NCI-H345 treated with DMSO at 0.1 percent for 48 hours (cell line): ENCODE results near the gene MAML1.
"Not testable (repeated sequence)": the region's sequence is repeated elsewhere in the genome, so short reads cannot be mapped to it uniquely, and the experiment has no call there.

ENCODE experiments used
- DNase-seq: peaks from one replicate; lab custom pipeline; 2025; ENCODE audit not compliant: unreplicated experiment; lab: John Stamatoyannopoulos, UW

The MAML1 gene

DNA sequence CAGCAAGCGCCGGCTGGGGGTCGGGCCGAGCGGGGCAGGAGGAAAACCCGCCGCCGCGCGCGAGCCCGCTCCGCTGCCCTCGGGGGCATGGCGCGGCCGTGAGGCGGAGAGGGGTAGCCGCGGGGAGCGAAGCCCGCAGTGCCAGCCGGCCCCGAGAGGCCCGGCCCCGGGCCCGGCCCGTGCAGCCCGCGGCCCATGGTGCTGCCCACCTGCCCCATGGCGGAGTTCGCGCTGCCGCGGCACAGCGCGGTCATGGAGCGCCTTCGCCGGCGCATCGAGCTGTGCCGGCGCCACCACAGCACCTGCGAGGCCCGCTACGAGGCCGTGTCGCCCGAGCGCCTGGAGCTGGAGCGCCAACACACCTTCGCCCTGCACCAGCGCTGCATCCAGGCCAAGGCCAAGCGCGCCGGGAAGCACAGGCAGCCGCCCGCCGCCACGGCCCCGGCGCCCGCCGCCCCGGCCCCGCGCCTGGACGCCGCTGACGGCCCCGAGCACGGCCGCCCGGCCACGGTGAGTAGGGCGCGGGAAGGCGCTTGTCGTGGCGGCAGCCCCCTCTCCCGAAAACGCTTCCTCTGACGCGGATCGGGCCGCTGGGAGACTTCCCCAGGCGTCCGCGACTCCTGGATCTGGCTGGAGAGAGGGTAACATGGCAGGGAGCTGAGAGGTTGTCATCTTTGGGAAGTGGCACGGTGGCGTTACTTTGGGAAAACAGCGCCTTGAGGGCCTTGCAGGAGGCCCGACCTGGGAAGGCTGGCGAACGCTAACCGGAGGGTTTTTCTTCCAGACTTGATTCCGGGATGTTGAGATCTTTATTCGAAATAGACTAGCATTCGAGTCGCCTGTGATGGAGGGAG is 523 bp downstream of the MAML1 start:
- no peak for DNase-seq

GRCh38 chr5:179733772-179734126 is 1.1 kb downstream of the MAML1 start:
- DNase-seq, result no peak

DNA sequence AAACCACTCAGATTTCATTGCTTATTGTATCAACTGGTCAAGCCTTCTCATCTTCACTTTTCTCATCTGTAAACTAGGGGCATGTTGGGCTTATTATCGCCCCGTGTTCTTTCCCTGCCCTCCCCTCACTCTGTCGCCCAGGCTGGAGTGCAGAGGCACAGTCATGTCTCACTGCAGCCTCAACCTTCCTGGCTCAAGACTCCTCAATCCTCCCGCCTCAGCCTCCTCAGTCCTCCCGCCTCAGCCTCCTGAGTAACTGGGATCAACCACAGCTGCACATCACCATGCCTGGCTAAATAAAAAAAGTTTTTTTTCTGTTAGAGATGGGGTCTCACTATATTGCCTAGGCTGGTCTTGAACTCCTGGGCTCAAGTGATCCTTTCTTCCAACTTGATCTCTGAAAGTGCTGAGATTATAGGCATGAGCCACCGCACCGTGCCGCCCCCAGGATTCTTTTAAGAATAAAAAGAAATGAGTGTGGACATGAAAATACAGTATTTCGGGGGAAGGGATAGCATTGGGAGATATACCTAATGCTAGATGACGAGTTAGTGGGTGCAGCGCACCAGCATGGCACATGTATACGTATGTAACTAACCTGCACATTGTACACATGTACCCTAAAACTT is 2.0 kb downstream of the MAML1 start:
- no peak for DNase-seq

DNA sequence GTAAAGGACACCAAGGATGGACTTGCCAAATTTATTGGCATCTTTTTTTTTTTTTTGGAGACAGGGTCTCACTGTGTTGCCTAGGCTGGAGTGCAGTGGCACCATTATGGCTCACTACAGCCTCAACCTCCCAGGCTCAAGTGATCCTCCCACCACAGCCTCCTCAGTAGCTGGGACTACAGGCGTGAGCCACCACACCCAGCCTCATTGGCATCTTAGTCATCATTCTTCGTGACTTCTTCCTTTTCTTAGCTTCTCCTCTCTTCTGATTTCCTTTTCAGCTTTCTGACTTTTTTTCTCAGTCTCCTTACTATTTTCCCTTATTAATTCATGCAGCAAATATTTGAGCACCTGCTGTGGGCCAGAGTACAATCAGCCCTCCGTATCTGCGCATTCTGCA is 6.1 kb downstream of the MAML1 start:
- no peak for DNase-seq

GRCh38 chr5:179744106-179744505 is 11.5 kb downstream of the MAML1 start:
- DNase-seq, result not testable (repeated sequence)

DNA sequence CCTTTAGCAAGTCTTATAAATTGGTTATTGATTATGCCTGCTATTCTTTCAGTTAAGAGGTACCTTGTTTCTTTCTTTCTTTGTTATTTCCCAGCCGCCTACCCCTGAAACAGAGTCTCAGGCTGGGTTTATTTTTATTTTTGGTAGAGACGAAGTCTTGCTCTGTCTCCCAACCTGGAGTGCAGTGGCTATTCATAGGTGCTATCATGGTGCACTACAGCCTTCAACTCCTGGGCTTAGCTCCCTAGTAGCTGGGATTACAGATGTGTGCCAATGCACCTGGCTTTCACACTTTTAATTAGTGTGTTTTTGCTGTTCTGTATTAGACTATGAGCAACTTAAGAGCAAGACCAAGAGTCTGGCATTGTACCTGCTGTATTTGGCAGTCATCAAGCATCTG is 14.2 kb downstream of the MAML1 start:
- DNase-seq, result no peak

DNA sequence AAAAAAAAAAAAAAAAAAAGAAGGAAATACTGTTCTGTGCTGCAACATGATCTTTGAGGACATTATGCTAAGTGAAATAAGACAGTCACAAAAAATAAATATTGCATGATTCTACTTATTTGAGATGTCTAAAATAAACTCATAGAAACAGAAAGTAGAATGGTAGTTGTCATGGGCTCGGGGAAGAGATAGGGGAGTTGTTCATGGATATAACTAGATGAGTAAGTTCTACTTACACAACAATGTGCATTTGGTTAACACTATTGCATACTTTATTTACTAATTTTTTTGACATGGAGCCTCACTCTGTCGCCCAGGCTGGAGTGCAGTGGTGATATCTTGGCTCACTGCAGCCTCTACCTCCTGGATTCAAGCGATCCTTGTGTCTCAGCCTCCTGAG is 15.2 kb downstream of the MAML1 start:
- DNase-seq, result no peak

GRCh38 chr5:179749857-179750508 is 17.4 kb downstream of the MAML1 start:
- no peak for DNase-seq

DNA sequence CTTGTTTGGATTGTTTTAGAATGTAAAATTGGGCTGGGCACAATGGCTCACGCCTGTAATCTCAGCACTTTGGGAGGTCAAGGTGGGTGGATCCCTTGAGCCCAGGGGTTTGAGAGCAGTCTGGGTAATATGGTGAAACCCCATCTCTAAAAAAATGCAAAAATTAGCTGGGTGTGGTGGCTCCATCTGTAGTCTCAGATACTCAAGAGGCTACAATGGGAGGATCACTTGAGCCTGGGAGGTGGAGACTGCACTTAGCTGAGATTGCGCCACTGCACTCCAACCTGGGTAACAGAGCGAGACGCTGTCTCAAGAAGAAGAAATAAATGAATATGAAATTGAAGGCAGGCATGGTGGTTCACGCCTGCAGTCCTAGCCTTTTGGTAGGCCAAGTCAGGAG is 21.3 kb downstream of the MAML1 start:
- DNase-seq, result no peak

GRCh38 chr5:179755022-179755421 is 22.4 kb downstream of the MAML1 start:
- DNase-seq, result no peak

- DNase-seq, result no peak
Observed at GRCh38 chr5:179758955-179759354, 26.3 kb downstream of the MAML1 start.

DNA sequence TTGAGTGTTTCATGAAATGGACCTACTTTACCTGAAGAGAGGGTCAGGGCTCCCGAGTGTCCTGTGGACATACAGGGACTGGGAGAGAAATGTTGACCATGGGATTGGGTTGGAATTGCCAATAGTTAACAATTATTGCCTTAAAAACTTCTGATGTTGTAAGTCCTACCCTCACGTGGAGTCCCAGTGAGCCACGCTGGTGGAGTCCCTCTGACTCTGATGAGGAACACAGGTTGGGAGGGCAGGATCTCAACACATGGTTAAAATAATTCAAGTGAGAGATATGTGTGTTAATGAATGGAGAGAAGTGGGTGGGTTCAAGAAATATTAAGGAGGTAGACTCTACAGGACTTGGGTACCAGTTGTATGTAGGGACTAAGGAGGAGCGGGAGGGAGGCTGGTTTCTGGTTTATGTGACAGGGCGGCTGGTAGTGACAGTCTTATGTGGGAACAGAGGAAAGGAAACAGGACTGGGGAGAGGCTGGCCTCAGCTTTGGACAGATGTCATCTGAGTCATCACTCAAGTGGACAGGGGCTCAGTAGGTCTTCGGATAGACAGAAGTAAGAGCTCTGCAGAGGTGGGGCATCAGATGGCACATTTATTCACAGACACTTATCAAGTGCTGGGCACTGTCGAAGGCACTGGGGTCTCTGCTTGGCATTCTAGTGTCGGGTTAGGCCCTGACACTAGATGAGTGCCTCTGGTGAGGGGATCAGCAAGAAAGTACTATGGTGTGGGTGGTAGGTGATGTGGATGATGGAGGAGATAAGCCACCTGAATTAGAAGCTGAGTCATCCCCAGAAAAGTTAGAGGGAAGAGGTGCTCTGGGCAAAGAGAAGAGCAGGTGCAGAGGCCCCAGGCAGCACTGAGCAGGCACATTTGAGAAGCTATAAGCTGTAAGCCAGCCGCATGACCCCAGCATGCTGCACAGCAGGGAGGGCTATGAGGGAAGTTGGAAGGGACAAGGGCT is 27.2 kb downstream of the MAML1 start:
- peak; percentile 21 for DNase-seq

DNA sequence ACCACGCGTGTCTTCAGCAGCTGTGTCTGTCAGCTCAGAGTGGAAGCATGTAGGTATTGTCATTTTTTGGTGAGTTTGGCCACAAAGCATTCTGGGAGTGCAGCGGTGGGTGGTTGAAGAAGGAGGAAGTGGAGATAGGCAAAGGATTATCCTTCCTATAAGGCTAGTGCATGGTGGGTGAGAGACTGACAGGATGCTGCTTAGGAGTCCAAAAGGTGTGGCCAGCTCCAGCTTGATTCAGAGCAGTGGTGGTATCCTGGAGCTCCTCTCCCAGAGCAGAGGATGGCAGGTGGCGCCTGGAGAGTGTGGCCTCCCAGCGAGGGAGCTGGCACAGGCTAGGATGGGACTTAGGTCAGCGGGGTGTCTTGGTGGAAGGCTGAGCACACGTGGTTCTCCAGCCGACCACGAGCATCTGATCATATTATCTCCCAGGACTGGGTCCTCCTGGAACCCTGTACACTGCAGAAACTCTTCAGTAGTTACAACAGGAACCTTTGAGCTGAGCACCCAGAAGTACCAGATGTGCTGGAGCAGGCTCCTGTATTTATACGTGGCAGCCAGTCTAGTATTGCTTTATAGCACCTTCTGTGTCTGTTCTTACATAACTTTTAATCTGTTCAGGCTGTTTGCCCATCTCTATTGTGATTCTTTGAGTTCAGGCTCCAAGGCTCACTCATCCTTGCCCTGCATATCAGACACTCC is 29.6 kb downstream of the MAML1 start:
- peak; percentile 77 for DNase-seq

- no peak for DNase-seq
Observed at GRCh38 chr5:179762781-179763176, 30.2 kb downstream of the MAML1 start.

GRCh38 chr5:179763215-179763945 is 30.8 kb downstream of the MAML1 start:
- DNase-seq, result peak; percentile 57

DNA sequence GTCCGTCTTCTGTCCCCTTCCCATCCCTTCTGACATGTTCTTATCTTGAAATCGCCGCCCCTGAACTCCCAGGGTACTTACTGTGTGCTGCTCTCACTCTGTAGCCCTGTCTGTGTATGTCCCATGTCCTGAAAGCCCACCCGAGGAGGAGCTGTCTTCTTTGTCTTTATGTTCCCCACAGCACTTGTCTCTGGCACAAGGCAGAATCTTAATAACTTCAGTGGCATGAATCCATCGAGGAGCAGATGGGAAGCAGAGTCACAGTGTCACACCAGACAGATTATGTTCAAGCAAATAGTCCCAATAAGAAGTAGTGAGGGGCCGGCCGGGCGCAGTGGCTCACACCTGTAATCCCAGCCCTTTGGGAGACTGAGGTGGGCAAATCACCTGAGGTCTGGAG is 31.4 kb downstream of the MAML1 start:
- no peak for DNase-seq

- no peak for DNase-seq
Observed at GRCh38 chr5:179765400-179765799, 32.8 kb downstream of the MAML1 start.

GRCh38 chr5:179766021-179766725 is 33.6 kb downstream of the MAML1 start:
- no peak for DNase-seq
